Loucy (cell line): Measurements from ENCODE around the gene PDE8A.
A peak's percentile ranks its signal among the peaks of the same experiment; 100 is the strongest.
"Not testable (repeated sequence)": the region's sequence is repeated elsewhere in the genome, so short reads cannot be mapped to it uniquely, and the experiment has no call there.

ENCODE experiments used
- H2AFZ ChIP-seq: fragments of 200-600 bp; sonication (generic); 2 replicates; pipeline ENCODE4 v1.6.0; 2016; ENCODE audit warnings: antibody characterized with exemption, mild to moderate bottlenecking, low read length, moderate library complexity
- H3F3A ChIP-seq: fragments of 200-600 bp; 2 replicates; pipeline ENCODE4 v1.6.0; 2016; ENCODE audit warnings: antibody characterized with exemption, low read depth, mild to moderate bottlenecking
- H3K27me3 ChIP-seq: fragments of 200-600 bp; sonication (generic); 2 replicates; pipeline ENCODE4 v1.6.1; 2014; ENCODE audit warnings: low read length, mild to moderate bottlenecking; ENCODE audit not compliant: insufficient read depth, poor library complexity, severe bottlenecking
- H3K36me3 ChIP-seq: fragments of 200-600 bp; sonication (generic); 2 replicates; pipeline ENCODE4 v1.6.1; 2016; ENCODE audit warnings: low read length; ENCODE audit not compliant: insufficient read depth
- H3K4me1 ChIP-seq: fragments of 200-600 bp; sonication (generic); 2 replicates; pipeline ENCODE4 v1.5.1; 2014; ENCODE audit warnings: low read length, mild to moderate bottlenecking; ENCODE audit not compliant: insufficient read depth, poor library complexity, severe bottlenecking
- H3K4me2 ChIP-seq: fragments of 200-600 bp; sonication (generic); 2 replicates; pipeline ENCODE4 v1.6.0; 2014; ENCODE audit warnings: antibody characterized with exemption, low read length, low read depth, mild to moderate bottlenecking; ENCODE audit not compliant: poor library complexity, severe bottlenecking
- H3K4me3 ChIP-seq: fragments of 200-600 bp; sonication (generic); 2 replicates; pipeline ENCODE4 v1.5.1; 2014; ENCODE audit warnings: low read length, mild to moderate bottlenecking, mixed read lengths; ENCODE audit not compliant: poor library complexity, severe bottlenecking
- H3K79me2 ChIP-seq: fragments of 200-600 bp; sonication (generic); 2 replicates; pipeline ENCODE4 v1.6.1; 2014; ENCODE audit warnings: low read length; ENCODE audit not compliant: insufficient read depth
- H3K9ac ChIP-seq: fragments of 200-600 bp; sonication (generic); 2 replicates; pipeline ENCODE4 v1.6.0; 2014; ENCODE audit warnings: mild to moderate bottlenecking, low read depth, low read length, moderate library complexity; ENCODE audit not compliant: poor library complexity, severe bottlenecking
- H3K9me2 ChIP-seq: fragments of 200-600 bp; sonication (generic); replicated peaks from 2 replicates; pipeline ENCODE4 v1.6.1; 2016; ENCODE audit warnings: low read depth, low read length, mixed read lengths
- H3K9me3 ChIP-seq: fragments of 200-600 bp; sonication (generic); 2 replicates; pipeline ENCODE4 v1.6.1; 2014; ENCODE audit warnings: mild to moderate bottlenecking, antibody characterized with exemption, low read length, low read depth; ENCODE audit not compliant: insufficient read depth
- H4K20me1 ChIP-seq: fragments of 200-600 bp; sonication (generic); 2 replicates; pipeline ENCODE4 v1.6.0; 2014; ENCODE audit warnings: antibody characterized with exemption, low read length, mild to moderate bottlenecking; ENCODE audit not compliant: insufficient read depth, poor library complexity, severe bottlenecking
- CTCF ChIP-seq: fragments of 200-600 bp; sonication (generic); conservative IDR thresholded peaks from 2 replicates; pipeline ENCODE4 v1.5.1; 2014; ENCODE audit warnings: mild to moderate bottlenecking, antibody characterized with exemption, low read length
- EZH2phosphoT487 ChIP-seq: fragments of 200-600 bp; IDR thresholded peaks from 2 replicates; pipeline ENCODE4 v1.6.1; 2018; ENCODE audit warnings: antibody characterized with exemption, mild to moderate bottlenecking, moderate library complexity, borderline replicate concordance

PDE8A gene

GRCh38 chr15:85011160-85011571 is 29.5 kb downstream of the PDE8A start:
- Histone ChIP-seq H3K9ac (no peak overlapping the region), H3K9me3 (no peaks in the 10 kb centered on the region), H3K9me2 (no peaks in the 10 kb centered on the region), H2AFZ (no peak overlapping the region), H3K27me3 (no peaks in the 10 kb centered on the region), H3F3A (peaks cover 17% of the 10 kb centered on the region), H3K4me1 (peaks cover 36% of the 10 kb centered on the region), H3K4me3 (no peak overlapping the region), H3K36me3 (0 out of 2 replicates have a peak, but pooled peaks cover 2% of the 10 kb centered on the region), H3K4me2 (peak overlapping the region; percentile 44), H3K79me2 (peaks cover 60% of the 10 kb centered on the region), H4K20me1 (no peaks in the 10 kb centered on the region)
- TF ChIP-seq EZH2phosphoT487 (no peak), CTCF (no peak)

- not testable (repeated sequence) for H4K20me1 ChIP-seq, H3K9me3 ChIP-seq, H3K36me3 ChIP-seq, H2AFZ ChIP-seq, H3K4me3 ChIP-seq, H3K9ac ChIP-seq, H3K9me2 ChIP-seq, H3K4me2 ChIP-seq, H3K27me3 ChIP-seq
- Histone ChIP-seq H3K4me1 (peaks cover 36% of the 10 kb centered on the region), H3K79me2 (peaks cover 57% of the 10 kb centered on the region), H3F3A (peaks cover 17% of the 10 kb centered on the region)
These were observed 30.1 kb downstream of the PDE8A start for GRCh38 chr15:85011724-85012123.

- peaks cover 43% of the 10 kb centered on the region for H3K79me2 ChIP-seq
- H3K9me3 ChIP-seq: no peaks in the 10 kb centered on the region
- H3K27me3 ChIP-seq: no peaks in the 10 kb centered on the region
- H2AFZ ChIP-seq: no peak overlapping the region
- no peak overlapping the region for H3K4me3 ChIP-seq
- no peak for TF ChIP-seq CTCF
- no peaks in the 10 kb centered on the region for H3K9me2 ChIP-seq
- no peak overlapping the region for H3K9ac ChIP-seq
- H3K36me3 ChIP-seq: 0 out of 2 replicates have a peak, but pooled peaks cover 2% of the 10 kb centered on the region
- H3F3A ChIP-seq: peaks cover 17% of the 10 kb centered on the region
- peaks cover 27% of the 10 kb centered on the region for H3K4me1 ChIP-seq
- no peak overlapping the region for H3K4me2 ChIP-seq
- no peaks in the 10 kb centered on the region for H4K20me1 ChIP-seq
These were observed 32.1 kb downstream of the PDE8A start for GRCh38 chr15:85013785-85014184.

- H3K79me2 ChIP-seq: peaks cover 44% of the 10 kb centered on the region
- H3K9me2 ChIP-seq: no peaks in the 10 kb centered on the region
- no peak for TF ChIP-seq EZH2phosphoT487
- H3K4me2 ChIP-seq: no peak overlapping the region
- H3K4me3 ChIP-seq: no peak overlapping the region
- H3F3A ChIP-seq: peaks cover 12% of the 10 kb centered on the region
- H3K9ac ChIP-seq: no peak overlapping the region
- no peaks in the 10 kb centered on the region for H3K27me3 ChIP-seq
- no peak overlapping the region for H2AFZ ChIP-seq
- 0 out of 2 replicates have a peak, but pooled peaks cover 2% of the 10 kb centered on the region for H3K36me3 ChIP-seq
- no peaks in the 10 kb centered on the region for H3K9me3 ChIP-seq
- peaks cover 15% of the 10 kb centered on the region for H3K4me1 ChIP-seq
- no peaks in the 10 kb centered on the region for H4K20me1 ChIP-seq
These were observed 33.3 kb downstream of the PDE8A start for GRCh38 chr15:85014932-85015331.
